Activated T-helper 1 cell treated with Interleukin-2 at 50 U/mL for 16 hours (primary cell): ENCODE measurements around the gene ZMIZ2.
"Not testable (repeated sequence)": the region's sequence is repeated elsewhere in the genome, so short reads cannot be mapped to it uniquely, and the experiment has no call there.

ENCODE experiments used
- DNase-seq: peaks from one replicate; pipeline ENCODE4 v3.0.0-alpha.2; 2020; ENCODE audit warnings: low read depth

ZMIZ2 gene

GRCh38 chr7:44798649-44799305, 50.1 kb downstream of the ZMIZ2 start:
- DNase-seq, result no peak

DNA sequence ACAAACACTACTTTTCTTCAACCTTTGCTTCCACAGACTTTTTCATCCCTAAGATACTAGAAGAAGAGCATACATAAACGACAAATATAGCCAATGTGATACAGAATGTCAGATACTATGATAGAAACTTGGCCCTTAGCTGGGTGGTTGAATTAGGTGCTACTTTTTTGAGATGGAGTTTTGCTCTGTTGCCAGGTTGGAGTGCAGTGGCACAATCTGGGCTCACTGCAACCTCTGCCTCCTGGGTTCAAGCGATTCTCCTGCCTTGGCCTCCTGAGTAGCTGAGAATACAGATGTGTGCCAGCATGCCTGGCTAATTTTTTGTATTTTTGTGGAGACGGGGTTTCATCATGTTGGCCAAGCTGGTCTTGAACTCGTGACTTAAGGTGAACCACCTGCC, 51.3 kb downstream of the ZMIZ2 start:
- DNase-seq, result no peak

DNA sequence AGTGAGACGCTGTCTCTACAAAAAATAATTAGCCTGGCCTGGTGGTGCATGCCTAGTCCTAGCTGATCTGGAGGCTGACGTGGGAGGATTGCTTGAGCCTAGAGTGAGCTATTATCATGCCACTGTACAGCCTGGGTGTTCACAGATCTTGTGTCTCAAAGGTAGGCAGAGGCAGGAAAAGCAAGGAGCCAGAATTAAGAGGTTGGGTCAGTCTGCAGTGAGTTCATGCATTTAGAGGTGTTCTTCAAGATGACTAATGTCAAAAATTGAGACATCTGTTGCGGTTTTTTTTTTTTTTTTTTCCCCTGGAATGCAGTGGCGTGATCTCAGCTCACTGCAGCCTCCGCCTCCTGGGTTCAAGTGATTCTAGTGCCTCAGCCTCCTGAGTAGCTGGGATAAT, 53.2 kb downstream of the ZMIZ2 start:
- no peak for DNase-seq

- no peak for DNase-seq
Observed at GRCh38 chr7:44802418-44803025, 53.9 kb downstream of the ZMIZ2 start.

GRCh38 chr7:44803828-44804519, 55.3 kb downstream of the ZMIZ2 start:
- not testable (repeated sequence) for DNase-seq

GRCh38 chr7:44805950-44806349, 57.3 kb downstream of the ZMIZ2 start:
- DNase-seq, result no peak

DNA sequence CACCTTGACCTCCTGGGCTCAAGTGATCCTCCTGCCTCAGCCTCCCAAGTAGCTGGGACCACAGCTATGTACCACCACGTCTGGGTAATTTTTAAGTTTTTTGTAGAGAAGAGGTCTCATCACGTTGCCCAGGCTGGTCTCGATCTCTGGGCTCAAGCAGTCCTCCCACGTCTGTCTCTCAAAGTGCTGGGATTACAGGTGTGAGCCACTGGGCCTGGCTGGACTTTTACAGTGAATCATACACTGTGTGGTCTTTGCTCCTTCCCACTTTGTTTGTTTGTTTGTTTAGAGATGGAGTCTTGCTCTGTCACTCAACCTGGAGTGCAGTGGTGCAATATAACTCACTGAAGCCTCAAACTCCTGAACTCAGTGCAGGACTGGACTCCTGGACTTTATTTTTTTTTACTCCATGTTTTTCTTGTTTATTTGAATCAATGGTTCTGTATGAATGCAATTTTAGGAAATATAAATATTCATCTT, 60.3 kb downstream of the ZMIZ2 start:
- no peak for DNase-seq

- no peak for DNase-seq
Observed at GRCh38 chr7:44811093-44811492, 62.4 kb downstream of the ZMIZ2 start.

GRCh38 chr7:44811571-44811970, 62.9 kb downstream of the ZMIZ2 start:
- no peak for DNase-seq

GRCh38 chr7:44814919-44815318, 66.3 kb downstream of the ZMIZ2 start:
- no peak for DNase-seq

GRCh38 chr7:44819292-44819691, 70.6 kb downstream of the ZMIZ2 start:
- DNase-seq, result no peak
